Gastroesophageal sphincter (tissue), 3 donors: ENCODE measurements around the gene TMPRSS11A.

Experiments used
- POLR2A ChIP-seq, 2 donors: fragments of 450-650 bp; IDR thresholded peaks; one replicate each; pipeline ENCODE4 v1.6.1; 2017; ENCODE audit warnings: antibody characterized with exemption in 2 of 2, mild to moderate bottlenecking in 2 of 2, moderate library complexity in 1 of 2
- POLR2AphosphoS5 ChIP-seq: sonication (generic); formaldehyde crosslinking; IDR thresholded peaks from one replicate; pipeline ENCODE4 v1.6.1; 2017; ENCODE audit warnings: antibody characterized with exemption
- TF ChIP-seq, protein P1 (sequence below), 4 experiments: fragments of 200-600 bp in 2 of 4; fragments of 450-650 bp in 2 of 4; sonication (generic) in 1 of 4; IDR thresholded peaks; one replicate each; pipeline ENCODE4 v1.5.1; 2017 to 2019; ENCODE audit warnings: antibody characterized with exemption in 4 of 4, mild to moderate bottlenecking in 2 of 4, moderate library complexity in 2 of 4

DNA sequence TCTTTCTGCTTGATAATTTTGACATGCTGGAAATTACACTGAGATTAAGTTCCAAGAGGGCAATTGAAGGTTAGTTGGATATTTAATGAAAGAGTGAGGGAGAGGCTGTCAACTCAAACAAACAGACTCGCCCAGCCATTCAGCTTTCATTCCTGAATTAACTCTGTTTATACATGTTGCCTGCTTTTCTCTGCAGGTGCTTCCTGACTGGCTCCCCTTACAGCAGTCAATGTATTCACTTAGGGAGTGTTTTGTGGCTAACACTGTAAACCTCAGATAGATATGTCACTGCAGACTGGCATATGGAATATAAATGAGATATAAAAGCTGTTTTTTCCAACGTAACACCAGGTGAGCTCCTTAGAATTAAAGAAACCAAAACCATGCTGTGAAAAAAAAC is 28.7 kb downstream of the TMPRSS11A start:
- TF ChIP-seq POLR2AphosphoS5 (no peak), POLR2A (IDR thresholded peaks at IDR 0.05) (no peak)
- TF ChIP-seq, protein P1, sequence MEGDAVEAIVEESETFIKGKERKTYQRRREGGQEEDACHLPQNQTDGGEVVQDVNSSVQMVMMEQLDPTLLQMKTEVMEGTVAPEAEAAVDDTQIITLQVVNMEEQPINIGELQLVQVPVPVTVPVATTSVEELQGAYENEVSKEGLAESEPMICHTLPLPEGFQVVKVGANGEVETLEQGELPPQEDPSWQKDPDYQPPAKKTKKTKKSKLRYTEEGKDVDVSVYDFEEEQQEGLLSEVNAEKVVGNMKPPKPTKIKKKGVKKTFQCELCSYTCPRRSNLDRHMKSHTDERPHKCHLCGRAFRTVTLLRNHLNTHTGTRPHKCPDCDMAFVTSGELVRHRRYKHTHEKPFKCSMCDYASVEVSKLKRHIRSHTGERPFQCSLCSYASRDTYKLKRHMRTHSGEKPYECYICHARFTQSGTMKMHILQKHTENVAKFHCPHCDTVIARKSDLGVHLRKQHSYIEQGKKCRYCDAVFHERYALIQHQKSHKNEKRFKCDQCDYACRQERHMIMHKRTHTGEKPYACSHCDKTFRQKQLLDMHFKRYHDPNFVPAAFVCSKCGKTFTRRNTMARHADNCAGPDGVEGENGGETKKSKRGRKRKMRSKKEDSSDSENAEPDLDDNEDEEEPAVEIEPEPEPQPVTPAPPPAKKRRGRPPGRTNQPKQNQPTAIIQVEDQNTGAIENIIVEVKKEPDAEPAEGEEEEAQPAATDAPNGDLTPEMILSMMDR (IDR thresholded peaks at IDR 0.05), result no peak
